HCT116 (cell line): ENCODE measurements around the gene HMGB3. TPM values are rescaled to one million over a fixed set of nuclear protein-coding genes. Genes with fewer than 3 reads are reported as not detected.

Experiments used
- ATAC-seq: fragments of 200-7000 bp; cut with Tn5 transposase; 2 replicates; pipeline ENCODE4 v1.9.1; 2020; ENCODE audit warnings: mild to moderate bottlenecking, moderate library complexity
- BruUV-seq: library from RNA; stranded (reverse); fragments of 400-500 nt; replicated peaks from 2 replicates; lab custom pipeline; 2021; lab: Mats Ljungman, UMichigan
- CTCF ChIA-PET: fragments of 300-600 bp; sonication (Branson Sonifier 250); formaldehyde crosslinking; loops from one replicate; lab custom pipeline; 2021; ENCODE audit warnings: antibody characterized with exemption; lab: Charles Lee
- POLR2A ChIA-PET: fragments of 300-600, 350-600 bp; sonication (Branson Sonifier 250); formaldehyde crosslinking; loops from one replicate; lab custom pipeline; 2021; ENCODE audit warnings: antibody characterized with exemption; lab: Charles Lee
- RAD21 ChIA-PET, 2 experiments: fragments of 300-600 bp; sonication (Branson Sonifier 250); formaldehyde crosslinking; loops; one replicate each; lab custom pipeline; 2023; ENCODE audit warnings: low total read pairs in 2 of 2; ENCODE audit not compliant: uncharacterized antibody in 2 of 2, unreplicated experiment in 2 of 2, low non-redundant PET in 1 of 2; lab: Charles Lee
- DNase-seq: peaks from one replicate; pipeline ENCODE4 v3.0.0-alpha.2; 2010; ENCODE audit warnings: low read depth, low spot score
- H2AFZ ChIP-seq: fragments of 200-600 bp; shearing (Covaris generic), sonication (generic); 2 replicates; pipeline ENCODE4 v1.6.1; 2017; ENCODE audit warnings: low read depth, mixed run types, mixed read lengths, antibody characterized with exemption, low read length; ENCODE audit not compliant: poor library complexity, severe bottlenecking
- H3K27ac ChIP-seq: 2 replicates; pipeline ENCODE4 v1.5.1; 2012; ENCODE audit warnings: low read depth, low read length
- H3K27me3 ChIP-seq: fragments of 200-600 bp; sonication (generic); 2 replicates; pipeline ENCODE4 v1.6.1; 2016; ENCODE audit warnings: mixed run types, low read length, mixed read lengths; ENCODE audit not compliant: insufficient read depth
- H3K36me3 ChIP-seq, 2 experiments: fragments of 200-500 bp in 1 of 2; fragments of 200-600 bp in 1 of 2; sonication (Bioruptor generic) in 1 of 2; sonication (generic) in 1 of 2; 2 replicates each; pipeline versions ENCODE4 v1.5.1 to v1.6.1; 2014 to 2016; ENCODE audit warnings: low read length in 2 of 2, inconsistent platforms in 1 of 2, mixed read lengths in 1 of 2, mixed run types in 1 of 2; ENCODE audit not compliant: insufficient read depth in 2 of 2, control insufficient read depth in 1 of 2
- H3K4me1 ChIP-seq, 2 experiments: fragments of 200-600 bp in 1 of 2; sonication (generic) in 1 of 2; 2 replicates each; pipeline versions ENCODE4 v1.5.1 to v1.6.1; 2012 to 2017; ENCODE audit warnings: low read length in 2 of 2, inconsistent platforms in 1 of 2, mild to moderate bottlenecking in 1 of 2, mixed read lengths in 1 of 2, mixed run types in 1 of 2, moderate library complexity in 1 of 2; ENCODE audit not compliant: insufficient read depth in 2 of 2, control insufficient read depth in 1 of 2
- H3K4me2 ChIP-seq: fragments of 200-600 bp; sonication (generic); 2 replicates; pipeline ENCODE4 v1.6.1; 2017; ENCODE audit warnings: mixed run types, low read length, mixed read lengths
- H3K4me3 ChIP-seq, 2 experiments: fragments of 200-600 bp in 1 of 2; sonication (generic) in 1 of 2; replicated peaks in 1 of 2; 2 replicates each; pipeline ENCODE4 v1.5.1; 2011 to 2016; ENCODE audit warnings: low read length in 2 of 2, control low read depth in 1 of 2, low read depth in 1 of 2, mild to moderate bottlenecking in 1 of 2, mixed read lengths in 1 of 2, mixed run types in 1 of 2
- H3K79me2 ChIP-seq: fragments of 200-600 bp; sonication (generic); 2 replicates; pipeline ENCODE4 v1.6.1; 2017; ENCODE audit warnings: mild to moderate bottlenecking, mixed run types, low read length, moderate library complexity, mixed read lengths; ENCODE audit not compliant: insufficient read depth
- H3K9ac ChIP-seq: fragments of 200-600 bp; sonication (generic); 2 replicates; pipeline ENCODE4 v1.6.1; 2016; ENCODE audit warnings: low read length, mixed read lengths
- H3K9me2 ChIP-seq: fragments of 200-600 bp; sonication (generic), shearing (Covaris generic); 2 replicates; pipeline ENCODE4 v1.6.1; 2017; ENCODE audit warnings: mixed run types, mild to moderate bottlenecking, moderate library complexity; ENCODE audit not compliant: insufficient read depth
- H3K9me3 ChIP-seq, 2 experiments: fragments of 200-500 bp in 1 of 2; fragments of 200-600 bp in 1 of 2; sonication (Bioruptor generic) in 1 of 2; sonication (generic) in 1 of 2; 2 replicates each; pipeline ENCODE4 v1.6.1; 2014 to 2017; ENCODE audit warnings: low read length in 2 of 2, mixed read lengths in 2 of 2, inconsistent platforms in 1 of 2, low read depth in 1 of 2, mild to moderate bottlenecking in 1 of 2, mixed run types in 1 of 2, moderate library complexity in 1 of 2; ENCODE audit not compliant: control insufficient read depth in 1 of 2, insufficient read depth in 1 of 2
- H4K20me1 ChIP-seq: fragments of 200-600 bp; sonication (generic), shearing (Covaris generic); 2 replicates; pipeline ENCODE4 v1.6.1; 2017; ENCODE audit warnings: mixed run types, mild to moderate bottlenecking, moderate library complexity; ENCODE audit not compliant: insufficient read depth
- CBX3 ChIP-seq: IDR thresholded peaks from 2 replicates; pipeline ENCODE4 v1.6.1; 2012; ENCODE audit warnings: low read depth
- EGR1 ChIP-seq: IDR thresholded peaks from 2 replicates; pipeline ENCODE4 v1.6.1; 2012; ENCODE audit warnings: low read depth
- ELF1 ChIP-seq: IDR thresholded peaks from 2 replicates; pipeline ENCODE4 v1.6.1; 2012; ENCODE audit warnings: low read depth, borderline replicate concordance
- EZH2 ChIP-seq: fragments of 200-600 bp; sonication (generic); IDR thresholded peaks from 2 replicates; pipeline ENCODE4 v1.6.1; 2017; ENCODE audit warnings: antibody characterized with exemption, mixed run types
- EZH2phosphoT487 ChIP-seq: fragments of 200-600 bp; IDR thresholded peaks from 2 replicates; pipeline ENCODE4 v1.6.1; 2018; ENCODE audit warnings: antibody characterized with exemption, borderline replicate concordance
- JUND ChIP-seq: IDR thresholded peaks from 2 replicates; pipeline ENCODE4 v1.6.1; 2012
- POLR2A ChIP-seq: IDR thresholded peaks from 2 replicates; pipeline ENCODE4 v1.7.0; 2011; ENCODE audit warnings: borderline replicate concordance; ENCODE audit not compliant: insufficient read depth, insufficient read length; ENCODE audit errors: extremely low read depth
- POLR2AphosphoS5 ChIP-seq: IDR thresholded peaks from 2 replicates; pipeline ENCODE4 v1.6.1; 2011; ENCODE audit warnings: mild to moderate bottlenecking, low read depth, low read length, moderate library complexity
- RAD21 ChIP-seq: IDR thresholded peaks from 2 replicates; pipeline ENCODE4 v1.6.1; 2012; ENCODE audit warnings: low read depth, mild to moderate bottlenecking
- SP1 ChIP-seq: IDR thresholded peaks from 2 replicates; pipeline ENCODE4 v1.6.1; 2012; ENCODE audit warnings: low read depth
- SRF ChIP-seq: IDR thresholded peaks from 2 replicates; pipeline ENCODE4 v1.6.1; 2012; ENCODE audit warnings: low read depth
- TCF7L2 ChIP-seq: IDR thresholded peaks from 2 replicates; pipeline ENCODE4 v1.7.0; 2011; ENCODE audit warnings: borderline replicate concordance, inconsistent platforms; ENCODE audit not compliant: insufficient read depth, insufficient read length; ENCODE audit errors: extremely low read depth
- ZNF274 ChIP-seq: fragments of 200-500 bp; sonication (Bioruptor generic); IDR thresholded peaks from 2 replicates; pipeline ENCODE4 v1.6.1; 2014; ENCODE audit warnings: mild to moderate bottlenecking, low read depth, low read length, inconsistent platforms
- intact Hi-C: fragments of 100-400 bp; cut with micrococcal nuclease; formaldehyde crosslinking; loops from 2 replicates; pipeline ENCODE4 v1.10.0; 2022
- total RNA-seq: library from RNA; stranded (reverse); gene quantifications from one replicate; pipeline ENCODE4 v1.2.1, GENCODE V29; 2021; ENCODE audit not compliant: unreplicated experiment
- TF ChIP-seq, protein P1 (sequence below): IDR thresholded peaks from 2 replicates; pipeline ENCODE4 v1.6.1; 2012
- TF ChIP-seq, protein P2 (sequence below): IDR thresholded peaks from 2 replicates; pipeline ENCODE4 v1.6.1; 2012; ENCODE audit warnings: low read depth
- TF ChIP-seq, protein P3 (sequence below), 3 experiments: fragments of 200-600 bp in 1 of 3; sonication (generic) in 1 of 3; IDR thresholded peaks in 2 of 3; conservative IDR thresholded peaks in 1 of 3; 2 replicates each; pipeline ENCODE4 v1.5.1; 2012 to 2017; ENCODE audit warnings: low read depth in 2 of 3, low read length in 2 of 3, antibody characterized with exemption in 1 of 3, borderline replicate concordance in 1 of 3, control low read depth in 1 of 3, mild to moderate bottlenecking in 1 of 3, mixed read lengths in 1 of 3, mixed run types in 1 of 3, moderate library complexity in 1 of 3; ENCODE audit not compliant: insufficient read depth in 1 of 3

HMGB3 gene
- total RNA-seq, 1 experiment from 2014 or later: 116 TPM

DNA sequence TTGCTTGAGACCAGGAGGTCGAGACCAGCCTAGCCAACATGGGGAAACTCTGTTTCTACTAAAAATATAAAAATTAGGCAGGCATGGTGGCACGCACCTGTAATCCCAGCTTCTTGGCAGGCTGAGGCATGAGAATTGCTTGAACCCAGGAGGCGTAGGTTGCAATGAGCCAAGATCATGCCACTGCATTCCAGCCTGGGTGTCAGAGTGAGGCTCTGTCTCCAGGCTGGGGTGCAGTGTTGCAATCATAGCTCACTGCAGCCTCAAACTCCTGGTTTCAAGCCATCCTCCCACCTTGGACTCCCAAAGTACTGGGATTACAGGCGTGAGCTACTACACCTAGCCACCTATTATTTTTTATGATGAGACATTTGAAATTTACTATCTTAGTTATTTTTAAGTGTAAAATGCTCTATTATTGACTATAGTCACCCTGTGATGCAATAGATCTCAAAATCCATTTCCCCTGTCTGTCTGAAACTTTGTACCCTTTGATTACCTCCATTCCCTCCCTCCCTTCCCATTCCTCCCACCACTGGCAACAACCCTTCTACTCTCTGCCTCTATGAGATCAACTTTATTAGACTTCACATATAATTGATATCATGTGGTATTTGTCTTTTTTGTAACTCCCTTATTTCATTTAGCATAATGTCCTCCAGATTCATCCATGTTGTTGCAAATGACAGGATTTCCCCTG is 23.4 kb downstream of the HMGB3 start:
- ChIA-PET POLR2A (no interaction called here), RAD21 (no interaction called here), CTCF (no interaction called here)
- Histone ChIP-seq H3K36me3 (no peaks in the 10 kb centered on the region), H3K4me3 (no peak overlapping the region), H3K27me3 (no peaks in the 10 kb centered on the region), H3K9ac (no peak overlapping the region), H3K79me2 (no peaks in the 10 kb centered on the region), H3K4me2 (no peak overlapping the region), H3K9me3 (no peaks in the 10 kb centered on the region), H3K9me2 (no peaks in the 10 kb centered on the region), H4K20me1 (no peaks in the 10 kb centered on the region), H3K27ac (no peak overlapping the region), H3K4me1 (no peaks in the 10 kb centered on the region), H2AFZ (no peak overlapping the region)
- no TSS peak for BruUV-seq
- TF ChIP-seq, protein P1, sequence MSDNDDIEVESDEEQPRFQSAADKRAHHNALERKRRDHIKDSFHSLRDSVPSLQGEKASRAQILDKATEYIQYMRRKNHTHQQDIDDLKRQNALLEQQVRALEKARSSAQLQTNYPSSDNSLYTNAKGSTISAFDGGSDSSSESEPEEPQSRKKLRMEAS: no peak
- no peak for TF ChIP-seq ELF1
- TF ChIP-seq CBX3: no peak
- no peak for TF ChIP-seq SP1
- no peak for TF ChIP-seq POLR2A
- TF ChIP-seq SRF: no peak
- intact Hi-C loops: no loop called here
- ATAC-seq (no peak), DNase-seq (no peak)

DNA sequence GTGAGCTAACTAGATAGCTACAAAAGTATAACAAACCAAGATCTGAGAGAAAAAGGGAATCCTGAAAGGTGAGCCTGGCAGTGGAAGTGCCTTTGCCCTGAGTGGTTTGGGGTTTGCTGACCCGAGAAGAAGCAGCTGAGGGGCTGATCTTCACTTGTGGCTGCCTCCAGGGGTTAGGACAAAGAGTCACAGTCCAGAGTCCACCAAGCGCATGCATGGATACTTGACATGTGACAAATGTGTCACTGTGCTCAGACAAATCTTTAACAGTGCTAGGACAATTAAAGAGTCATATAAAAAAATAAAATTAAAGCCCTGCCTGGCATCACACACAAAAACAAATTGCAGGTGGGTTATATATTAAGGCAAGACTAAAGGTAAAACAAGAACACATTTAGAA is 26.4 kb downstream of the HMGB3 start:
- no peak overlapping the region for H3K9ac ChIP-seq
- no peak for ATAC-seq
- BruUV-seq: no TSS peak
- no peaks in the 10 kb centered on the region for H3K9me3 ChIP-seq
- DNase-seq: no peak
- no peaks in the 10 kb centered on the region for H3K27me3 ChIP-seq
- no peaks in the 10 kb centered on the region for H3K36me3 ChIP-seq
- no peak overlapping the region for H3K27ac ChIP-seq
- RAD21 ChIA-PET: no interaction called here
- no peaks in the 10 kb centered on the region for H3K79me2 ChIP-seq
- CTCF ChIA-PET: no interaction called here
- H3K4me2 ChIP-seq: no peak overlapping the region
- no peak overlapping the region for H2AFZ ChIP-seq
- H3K4me1 ChIP-seq: no peaks in the 10 kb centered on the region
- H3K9me2 ChIP-seq: no peaks in the 10 kb centered on the region
- H4K20me1 ChIP-seq: no peaks in the 10 kb centered on the region
- H3K4me3 ChIP-seq: no peak overlapping the region
- intact Hi-C loops: no loop called here
- POLR2A ChIA-PET: no interaction called here
- TF ChIP-seq, protein P2, sequence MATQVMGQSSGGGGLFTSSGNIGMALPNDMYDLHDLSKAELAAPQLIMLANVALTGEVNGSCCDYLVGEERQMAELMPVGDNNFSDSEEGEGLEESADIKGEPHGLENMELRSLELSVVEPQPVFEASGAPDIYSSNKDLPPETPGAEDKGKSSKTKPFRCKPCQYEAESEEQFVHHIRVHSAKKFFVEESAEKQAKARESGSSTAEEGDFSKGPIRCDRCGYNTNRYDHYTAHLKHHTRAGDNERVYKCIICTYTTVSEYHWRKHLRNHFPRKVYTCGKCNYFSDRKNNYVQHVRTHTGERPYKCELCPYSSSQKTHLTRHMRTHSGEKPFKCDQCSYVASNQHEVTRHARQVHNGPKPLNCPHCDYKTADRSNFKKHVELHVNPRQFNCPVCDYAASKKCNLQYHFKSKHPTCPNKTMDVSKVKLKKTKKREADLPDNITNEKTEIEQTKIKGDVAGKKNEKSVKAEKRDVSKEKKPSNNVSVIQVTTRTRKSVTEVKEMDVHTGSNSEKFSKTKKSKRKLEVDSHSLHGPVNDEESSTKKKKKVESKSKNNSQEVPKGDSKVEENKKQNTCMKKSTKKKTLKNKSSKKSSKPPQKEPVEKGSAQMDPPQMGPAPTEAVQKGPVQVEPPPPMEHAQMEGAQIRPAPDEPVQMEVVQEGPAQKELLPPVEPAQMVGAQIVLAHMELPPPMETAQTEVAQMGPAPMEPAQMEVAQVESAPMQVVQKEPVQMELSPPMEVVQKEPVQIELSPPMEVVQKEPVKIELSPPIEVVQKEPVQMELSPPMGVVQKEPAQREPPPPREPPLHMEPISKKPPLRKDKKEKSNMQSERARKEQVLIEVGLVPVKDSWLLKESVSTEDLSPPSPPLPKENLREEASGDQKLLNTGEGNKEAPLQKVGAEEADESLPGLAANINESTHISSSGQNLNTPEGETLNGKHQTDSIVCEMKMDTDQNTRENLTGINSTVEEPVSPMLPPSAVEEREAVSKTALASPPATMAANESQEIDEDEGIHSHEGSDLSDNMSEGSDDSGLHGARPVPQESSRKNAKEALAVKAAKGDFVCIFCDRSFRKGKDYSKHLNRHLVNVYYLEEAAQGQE: no peak
- TF ChIP-seq EZH2 (no peak), JUND (no peak), EGR1 (no peak), ELF1 (no peak), EZH2phosphoT487 (no peak), POLR2AphosphoS5 (no peak), RAD21 (no peak), SRF (no peak), POLR2A (no peak), ZNF274 (no peak), CBX3 (no peak), TCF7L2 (no peak)
- TF ChIP-seq, protein P3, sequence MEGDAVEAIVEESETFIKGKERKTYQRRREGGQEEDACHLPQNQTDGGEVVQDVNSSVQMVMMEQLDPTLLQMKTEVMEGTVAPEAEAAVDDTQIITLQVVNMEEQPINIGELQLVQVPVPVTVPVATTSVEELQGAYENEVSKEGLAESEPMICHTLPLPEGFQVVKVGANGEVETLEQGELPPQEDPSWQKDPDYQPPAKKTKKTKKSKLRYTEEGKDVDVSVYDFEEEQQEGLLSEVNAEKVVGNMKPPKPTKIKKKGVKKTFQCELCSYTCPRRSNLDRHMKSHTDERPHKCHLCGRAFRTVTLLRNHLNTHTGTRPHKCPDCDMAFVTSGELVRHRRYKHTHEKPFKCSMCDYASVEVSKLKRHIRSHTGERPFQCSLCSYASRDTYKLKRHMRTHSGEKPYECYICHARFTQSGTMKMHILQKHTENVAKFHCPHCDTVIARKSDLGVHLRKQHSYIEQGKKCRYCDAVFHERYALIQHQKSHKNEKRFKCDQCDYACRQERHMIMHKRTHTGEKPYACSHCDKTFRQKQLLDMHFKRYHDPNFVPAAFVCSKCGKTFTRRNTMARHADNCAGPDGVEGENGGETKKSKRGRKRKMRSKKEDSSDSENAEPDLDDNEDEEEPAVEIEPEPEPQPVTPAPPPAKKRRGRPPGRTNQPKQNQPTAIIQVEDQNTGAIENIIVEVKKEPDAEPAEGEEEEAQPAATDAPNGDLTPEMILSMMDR (IDR thresholded peaks at IDR 0.05 in 2 of 3, conservative IDR thresholded peaks at IDR 0.05 in 1 of 3; ENCODE audit: borderline replicate concordance in 1 of 3, insufficient read depth in 1 of 3, low read depth in 2 of 3, low read length in 2 of 3): no peak
